ENCODE results near the gene FOXP1.
"Not testable (repeated sequence)": the region's sequence is repeated elsewhere in the genome, so short reads cannot be mapped to it uniquely, and the experiment has no call there.

FOXP1 gene

DNA sequence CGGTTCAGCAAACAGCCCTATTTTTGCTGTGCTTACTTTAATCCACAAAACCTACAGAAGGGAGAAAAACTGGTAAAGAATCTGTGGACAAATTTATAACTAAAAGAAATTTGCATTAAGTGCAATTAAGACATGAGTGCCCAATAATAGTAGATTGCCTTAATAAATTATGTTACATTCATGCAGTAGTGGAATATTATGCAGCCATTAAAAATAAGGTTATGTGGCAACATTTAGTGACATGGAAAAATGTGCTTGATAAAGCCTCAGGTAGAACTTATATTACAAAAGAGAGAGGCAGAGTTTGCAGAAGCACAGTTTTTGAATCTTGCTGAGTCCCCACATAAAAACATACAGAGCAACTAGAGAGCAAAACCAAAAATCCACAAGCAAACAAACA, 253.0 kb downstream of the FOXP1 start:
- no peak for DNase-seq (ENCODE audit: low spot score)

DNA sequence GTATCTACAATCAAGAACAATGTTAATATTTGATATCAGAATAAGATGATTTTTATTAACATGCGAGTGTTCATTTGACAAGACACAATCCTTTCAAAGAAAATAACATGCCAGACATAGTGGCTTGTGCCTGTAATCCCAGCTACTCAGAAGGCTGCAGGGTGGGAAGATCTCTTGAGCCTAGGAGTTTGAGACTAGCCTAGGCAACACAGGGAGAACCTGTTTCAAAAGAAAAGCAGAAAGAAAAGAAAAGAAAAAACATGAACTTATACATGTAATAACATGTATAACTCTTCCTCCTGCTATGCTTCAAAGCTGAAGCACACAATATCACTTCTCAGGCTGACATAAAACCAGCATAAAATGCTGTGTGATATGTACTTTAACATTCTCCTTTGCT, 253.7 kb downstream of the FOXP1 start:
- DNase-seq (ENCODE audit: low spot score): no peak

DNA sequence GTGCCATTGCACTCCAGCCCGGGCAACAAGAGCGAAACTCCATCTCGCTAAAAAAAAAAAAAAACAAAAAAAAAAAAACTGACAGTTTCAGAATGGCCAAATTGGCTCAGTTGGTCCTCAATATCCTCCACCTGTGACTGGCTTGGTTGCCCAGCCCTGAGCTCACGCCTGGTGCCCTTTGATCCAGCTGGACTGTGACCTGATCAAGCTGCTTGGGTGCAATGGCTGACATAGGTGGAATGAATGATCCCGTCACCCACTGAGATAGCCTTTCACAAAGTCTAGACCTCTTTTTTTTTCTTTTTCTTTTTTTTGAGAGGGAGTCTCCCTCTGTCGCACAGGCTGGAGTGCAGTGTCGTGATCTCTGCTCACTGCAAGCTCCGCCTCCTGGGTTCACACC, 254.6 kb downstream of the FOXP1 start:
- no peak for DNase-seq (ENCODE audit: low spot score)

DNA sequence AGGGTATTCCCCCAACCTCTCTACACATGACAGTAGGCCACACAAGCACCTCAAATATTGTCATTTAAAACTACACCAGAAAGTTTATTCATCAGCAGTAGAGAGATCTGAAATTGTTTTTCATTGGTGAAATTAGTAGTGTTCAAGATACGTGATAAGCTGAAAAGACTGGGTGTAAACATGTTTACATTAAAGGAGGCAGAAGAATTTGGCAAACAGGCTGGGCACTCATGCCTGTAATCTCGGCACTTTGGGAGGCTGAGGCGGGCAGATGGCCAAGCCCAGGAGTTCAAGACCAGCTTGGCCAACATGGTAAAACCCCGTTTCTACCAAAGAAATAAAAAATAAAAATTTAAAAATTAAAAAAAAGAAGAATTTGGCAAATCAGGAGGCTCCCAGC, 255.6 kb downstream of the FOXP1 start:
- no peak for DNase-seq (ENCODE audit: low spot score)

- DNase-seq (ENCODE audit: low spot score): no peak
These were observed 257.8 kb downstream of the FOXP1 start for GRCh38 chr3:71325715-71326114.

GRCh38 chr3:71324224-71324623, 259.3 kb downstream of the FOXP1 start:
- DNase-seq (ENCODE audit: low spot score): not testable (repeated sequence)

GRCh38 chr3:71323558-71323957, 260.0 kb downstream of the FOXP1 start:
- DNase-seq (ENCODE audit: low spot score): no peak

DNA sequence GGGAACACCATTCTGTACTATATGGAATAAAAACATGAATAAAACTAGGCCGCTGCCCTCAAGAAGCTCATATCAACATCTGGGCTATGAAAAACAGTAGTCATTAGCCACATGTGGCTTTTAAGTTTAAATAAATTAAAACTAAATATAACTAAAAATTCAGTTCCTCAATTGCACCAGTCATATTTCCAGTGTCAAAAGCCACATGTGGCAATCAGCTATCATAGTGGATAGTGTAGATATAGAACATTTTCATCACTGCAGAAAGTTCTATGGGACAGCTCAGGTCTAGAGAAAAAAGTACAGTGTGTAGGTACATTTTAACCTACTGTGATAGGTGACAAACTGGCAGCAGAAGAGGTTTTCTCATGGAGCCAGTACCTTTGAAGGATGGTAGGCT, 261.4 kb downstream of the FOXP1 start:
- no peak for DNase-seq (ENCODE audit: low spot score)

- DNase-seq (ENCODE audit: low spot score): no peak
These were observed 263.8 kb downstream of the FOXP1 start for GRCh38 chr3:71319771-71320170.

- DNase-seq (ENCODE audit: low spot score): no peak
These were observed 265.1 kb downstream of the FOXP1 start for GRCh38 chr3:71318458-71318827.

- DNase-seq (ENCODE audit: low spot score): no peak
These were observed 265.6 kb downstream of the FOXP1 start for GRCh38 chr3:71317749-71318457.

GRCh38 chr3:71317140-71317539, 266.4 kb downstream of the FOXP1 start:
- no peak for DNase-seq (ENCODE audit: low spot score)

DNA sequence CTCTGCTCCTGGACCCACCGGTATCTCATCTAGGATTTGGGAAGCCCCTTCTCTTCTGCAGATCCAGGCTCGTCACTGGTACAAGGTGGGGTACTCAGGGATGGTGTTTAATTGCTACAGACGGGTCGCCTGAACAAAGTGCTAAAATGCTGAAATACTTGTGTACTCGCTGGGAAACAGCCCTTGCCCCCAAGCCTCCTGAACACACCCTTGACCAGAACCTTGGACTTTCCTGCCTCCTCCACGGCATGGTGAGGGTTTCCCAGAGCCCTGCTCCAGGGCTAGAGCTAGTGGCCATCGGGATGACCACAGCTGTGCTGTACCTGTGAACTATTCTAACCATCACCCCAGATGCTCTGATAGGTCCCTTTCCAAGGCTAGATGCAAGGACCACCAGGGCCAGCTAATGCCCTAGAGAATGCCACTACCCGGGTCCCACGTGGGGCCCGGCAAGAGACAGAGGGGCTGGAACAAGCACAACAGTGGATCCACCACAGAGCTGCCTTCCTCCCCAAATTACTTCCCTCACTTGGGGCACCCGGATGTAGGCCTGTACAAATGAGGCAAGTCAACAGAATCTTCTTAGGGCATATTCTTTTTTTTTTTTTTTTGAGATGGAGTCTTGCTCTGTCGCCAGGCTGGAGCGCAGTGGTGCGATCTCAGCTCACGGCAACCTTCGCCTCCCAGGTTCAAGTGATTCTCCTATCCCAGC, 267.3 kb downstream of the FOXP1 start:
- DNase-seq (ENCODE audit: low spot score): no peak

- no peak for DNase-seq (ENCODE audit: low spot score)
These were observed 268.1 kb downstream of the FOXP1 start for GRCh38 chr3:71315431-71315830.

GRCh38 chr3:71313844-71314243, 269.7 kb downstream of the FOXP1 start:
- DNase-seq (ENCODE audit: low spot score): no peak

DNA sequence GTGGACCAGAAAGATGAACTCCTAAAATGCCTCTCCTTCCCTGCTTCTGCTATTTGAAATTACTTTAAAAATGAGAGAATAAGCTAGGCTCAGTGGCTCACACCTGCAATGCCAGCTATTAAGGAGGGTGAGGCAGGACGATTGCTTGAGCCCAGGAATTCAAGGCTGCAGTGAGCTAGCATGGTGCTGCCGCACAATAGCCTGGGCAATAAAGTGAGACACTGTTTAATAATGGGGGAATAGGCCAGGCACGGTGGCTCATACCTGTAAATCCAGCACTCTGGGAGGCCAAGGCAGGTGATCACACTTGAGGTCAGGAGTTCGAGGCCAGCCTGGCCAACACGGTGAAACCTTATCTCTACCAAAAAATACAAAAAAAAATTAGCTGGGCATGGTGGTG, 271.1 kb downstream of the FOXP1 start:
- no peak for DNase-seq (ENCODE audit: low spot score)

GRCh38 chr3:71311661-71312046, 271.9 kb downstream of the FOXP1 start:
- DNase-seq (ENCODE audit: low spot score): no peak

DNA sequence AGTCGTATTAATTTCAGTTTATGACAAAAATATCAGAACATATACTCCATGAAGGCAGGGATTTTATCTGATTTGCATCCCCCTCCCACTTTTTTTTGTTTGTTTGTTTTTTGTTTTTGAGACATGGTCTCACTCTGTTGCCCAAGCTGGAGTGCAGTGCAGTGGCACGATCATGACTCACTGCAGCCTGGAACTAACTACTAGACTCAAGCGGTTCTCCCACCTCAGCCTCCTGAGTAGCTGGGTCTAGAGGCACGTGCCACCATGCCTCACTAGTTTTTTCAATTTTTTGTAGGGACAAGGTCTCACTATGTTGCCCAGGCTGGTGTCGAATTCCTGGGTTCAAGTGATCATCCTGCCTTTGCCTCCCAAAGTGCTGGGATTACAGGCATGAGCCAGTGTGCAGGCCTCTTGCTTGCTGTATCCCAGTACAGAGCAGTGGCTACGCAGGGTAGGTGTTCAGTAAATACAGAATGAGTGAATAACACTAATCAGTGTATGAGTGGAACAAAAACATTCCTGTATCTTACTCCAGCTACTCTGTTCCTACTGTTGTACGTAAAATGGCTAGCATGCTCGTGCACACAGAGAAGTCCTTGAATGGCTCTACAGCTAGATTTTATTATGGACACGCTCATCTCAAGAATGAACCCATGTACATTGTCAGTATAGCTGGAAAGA, 272.4 kb downstream of the FOXP1 start:
- no peak for DNase-seq (ENCODE audit: low spot score)

GRCh38 chr3:71310359-71310979, 273.1 kb downstream of the FOXP1 start:
- no peak for DNase-seq (ENCODE audit: low spot score)

DNA sequence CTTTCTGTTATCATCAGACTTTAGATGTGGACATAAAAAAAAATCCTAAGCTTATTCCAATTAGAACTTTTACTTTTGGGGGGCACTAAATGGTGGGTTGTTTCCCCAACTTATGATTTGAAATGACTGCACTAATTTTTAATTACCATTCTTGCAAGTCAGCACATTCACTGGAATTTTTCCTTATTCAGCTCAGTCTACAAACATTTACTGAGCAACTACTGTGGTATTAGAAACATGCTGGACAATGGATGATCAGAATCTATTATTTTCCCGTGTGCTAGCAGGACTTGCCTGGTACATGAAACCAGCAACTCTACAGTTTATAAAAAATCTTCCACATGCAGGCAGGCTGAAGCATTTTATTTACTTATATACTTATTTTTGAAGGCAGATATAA, 273.6 kb downstream of the FOXP1 start:
- no peak for DNase-seq (ENCODE audit: low spot score)

GRCh38 chr3:71309342-71309741, 274.2 kb downstream of the FOXP1 start:
- DNase-seq (ENCODE audit: low spot score): no peak

- no peak for DNase-seq (ENCODE audit: low spot score)
These were observed 274.7 kb downstream of the FOXP1 start for GRCh38 chr3:71308836-71309235.

Data from kidney capillary endothelial cell (primary cell).